HG03342 (cell line): ENCODE data around the gene MDH2.
"Not testable (repeated sequence)": the region's sequence is repeated elsewhere in the genome, so short reads cannot be mapped to it uniquely, and the experiment has no call there.

Experiments used
- ATAC-seq: cut with Tn5 transposase; IDR thresholded peaks from one replicate; pipeline ENCODE4 v1.9.1; 2021; ENCODE audit warnings: mild to moderate bottlenecking, moderate library complexity; ENCODE audit not compliant: unreplicated experiment

The MDH2 gene, protein sequence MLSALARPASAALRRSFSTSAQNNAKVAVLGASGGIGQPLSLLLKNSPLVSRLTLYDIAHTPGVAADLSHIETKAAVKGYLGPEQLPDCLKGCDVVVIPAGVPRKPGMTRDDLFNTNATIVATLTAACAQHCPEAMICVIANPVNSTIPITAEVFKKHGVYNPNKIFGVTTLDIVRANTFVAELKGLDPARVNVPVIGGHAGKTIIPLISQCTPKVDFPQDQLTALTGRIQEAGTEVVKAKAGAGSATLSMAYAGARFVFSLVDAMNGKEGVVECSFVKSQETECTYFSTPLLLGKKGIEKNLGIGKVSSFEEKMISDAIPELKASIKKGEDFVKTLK

GRCh38 chr7:76047811-76048667, at the start of gene MDH2, which contains the start of gene STYXL1:
Gene MDH2 (plus strand): TSS chr7:76048106. CDS start chr7:76048161, 55 bp downstream.
Gene STYXL1 (minus strand): TSS chr7:76048000. CDS start chr7:76030523, 17,477 bp downstream.
- ATAC-seq = peak; percentile 96

DNA sequence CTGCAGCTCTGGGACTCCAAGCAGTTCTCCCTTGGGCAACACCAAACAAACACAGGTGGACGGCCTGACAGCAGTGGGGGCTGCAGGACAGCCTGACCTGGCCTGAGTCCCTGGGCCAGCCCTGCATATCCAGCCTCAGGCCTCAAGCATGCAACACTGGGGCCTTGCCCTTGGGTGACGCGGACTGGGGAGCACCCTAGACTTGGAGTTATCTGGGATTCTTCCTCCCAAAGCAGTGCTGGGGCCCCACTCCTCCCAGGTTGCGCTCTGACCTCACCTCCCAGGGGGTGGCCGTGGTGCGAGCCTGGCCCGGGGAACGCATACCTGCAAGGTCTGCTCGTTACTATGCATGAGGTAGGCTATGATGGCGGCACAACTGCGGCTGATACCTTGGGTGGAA, 47.3 kb upstream of the MDH2 start:
- no peak for ATAC-seq

GRCh38 chr7:76002139-76002538, 45.8 kb upstream of the MDH2 start:
- ATAC-seq = no peak

- ATAC-seq = no peak
These were observed 45.1 kb upstream of the MDH2 start for GRCh38 chr7:76002822-76003221.

DNA sequence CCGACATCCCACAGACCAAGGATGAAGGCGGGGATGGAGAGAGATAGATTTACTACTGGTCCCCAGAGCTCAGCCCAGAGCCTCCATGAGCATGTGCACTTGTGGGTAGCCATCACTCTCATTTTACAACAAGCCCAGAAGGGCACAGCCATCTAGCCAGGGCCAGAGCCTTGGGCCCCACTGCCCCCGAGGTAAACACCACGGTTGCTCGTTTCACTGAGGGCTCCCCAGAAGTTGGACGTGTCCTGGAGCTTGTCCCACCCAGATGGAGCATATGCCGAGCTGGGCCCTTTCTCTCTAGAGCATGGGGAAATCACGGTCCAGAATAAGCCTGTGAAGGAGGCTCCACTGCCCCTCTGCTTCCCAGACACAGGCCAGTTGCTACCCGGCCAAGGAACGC, 44.6 kb upstream of the MDH2 start:
- ATAC-seq = no peak

DNA sequence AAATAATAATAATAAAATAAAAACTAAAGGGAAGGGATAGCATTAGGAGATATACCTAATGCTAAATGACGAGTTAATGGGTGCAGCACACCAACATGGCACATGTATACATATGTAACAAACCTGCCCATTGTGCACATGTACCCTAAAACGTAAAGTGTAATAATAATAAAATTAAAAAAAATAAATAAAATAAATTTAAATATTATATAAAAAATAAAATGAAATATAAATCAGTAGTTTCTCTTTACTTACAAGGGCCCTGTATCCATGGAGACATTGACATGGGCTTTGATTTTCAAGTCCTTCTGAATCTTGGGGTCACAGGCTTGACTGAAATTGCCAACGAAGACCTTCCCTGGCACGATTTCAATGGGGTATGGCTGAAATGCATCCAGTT, 42.9 kb upstream of the MDH2 start:
- not testable (repeated sequence) for ATAC-seq

GRCh38 chr7:76008156-76008687, 39.7 kb upstream of the MDH2 start:
- no peak for ATAC-seq

- ATAC-seq = no peak
These were observed 38.0 kb upstream of the MDH2 start for GRCh38 chr7:76009672-76010600.

- ATAC-seq = no peak
These were observed 36.5 kb upstream of the MDH2 start for GRCh38 chr7:76011442-76011861.

DNA sequence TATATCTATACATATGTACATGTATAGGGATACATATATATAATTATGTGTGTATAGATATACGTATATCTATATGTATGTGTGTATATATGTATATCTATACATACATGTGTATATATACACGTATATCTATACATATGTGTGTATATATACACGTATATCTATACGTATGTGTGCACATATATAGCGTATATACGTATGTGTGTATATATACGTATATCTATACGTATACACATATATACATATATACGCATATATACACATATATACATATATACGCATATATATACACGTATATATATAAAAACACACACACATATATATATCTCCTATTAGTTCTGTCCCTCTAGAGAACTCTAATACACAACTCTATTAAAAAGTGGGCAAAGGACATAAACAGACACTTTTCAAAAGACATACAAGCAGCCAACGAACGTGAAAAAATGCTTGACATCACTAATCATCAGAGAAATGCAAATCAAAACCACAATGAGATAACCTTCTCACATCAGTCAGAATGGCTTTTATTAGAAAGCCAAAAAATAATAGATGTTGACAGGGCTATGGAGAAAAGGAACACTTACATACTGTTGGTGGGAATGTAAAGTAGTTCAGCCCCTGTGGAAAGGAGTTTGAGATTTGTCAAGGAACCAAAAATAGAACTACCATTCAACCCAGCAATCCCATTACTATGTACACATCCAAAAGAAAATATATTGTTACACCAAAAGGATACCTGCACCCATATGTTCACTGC, 31.5 kb upstream of the MDH2 start:
- no peak for ATAC-seq

DNA sequence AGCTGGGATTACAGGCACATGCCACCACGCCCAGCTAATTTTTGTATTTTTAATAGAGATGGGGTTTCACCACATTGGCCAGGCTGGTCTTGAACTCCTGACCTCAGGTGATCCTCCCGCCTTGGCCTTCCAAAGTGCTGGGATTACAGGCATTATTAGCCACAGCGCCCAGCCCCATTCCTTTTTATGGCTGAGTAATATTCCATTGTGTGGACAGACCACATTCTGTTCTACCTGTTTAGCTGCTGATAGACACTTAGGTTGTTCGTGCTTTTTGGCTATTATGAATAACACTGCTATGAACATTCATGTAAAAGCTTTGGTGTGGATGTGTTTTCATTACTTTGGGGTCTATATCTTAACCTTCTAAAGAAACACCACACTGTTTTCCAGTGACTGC, 29.4 kb upstream of the MDH2 start:
- ATAC-seq = not testable (repeated sequence)

- ATAC-seq = no peak
These were observed 27.7 kb upstream of the MDH2 start for GRCh38 chr7:76020031-76020714.

DNA sequence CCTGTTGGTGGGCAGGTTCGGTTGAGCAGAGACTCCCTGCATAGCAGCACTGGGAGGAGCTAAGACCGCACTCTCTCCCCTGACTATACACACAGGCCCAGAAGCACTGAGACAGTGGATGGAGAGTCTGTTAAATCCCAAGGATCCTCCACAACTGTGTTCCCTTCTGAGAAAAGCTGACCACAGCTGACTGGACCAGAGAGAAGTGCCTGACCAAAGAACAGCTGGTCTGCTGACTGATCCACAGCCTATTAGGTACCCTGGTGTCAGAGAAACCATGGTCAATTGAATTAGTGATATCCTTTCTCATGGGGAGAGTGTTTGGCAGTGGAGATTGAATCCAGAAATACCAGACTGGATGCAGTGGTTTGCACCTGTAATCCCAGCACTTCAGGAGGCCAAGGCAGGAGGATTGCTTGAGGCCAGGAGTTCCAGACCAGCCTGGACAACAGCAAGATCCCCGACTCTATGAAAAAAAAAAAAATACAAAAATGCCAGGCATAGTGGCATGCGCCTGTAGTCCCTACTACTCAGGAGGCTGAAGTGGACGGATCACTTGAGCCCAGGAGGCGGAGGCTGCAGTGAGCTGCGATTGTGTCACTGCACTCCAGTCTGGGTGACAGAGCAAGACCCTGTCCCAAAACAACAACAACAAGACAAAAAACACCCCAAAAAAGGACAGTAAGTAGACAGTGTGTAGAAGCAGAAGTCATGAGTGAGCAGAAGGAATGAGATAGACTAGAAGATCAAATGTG, 25.7 kb upstream of the MDH2 start:
- ATAC-seq = no peak

DNA sequence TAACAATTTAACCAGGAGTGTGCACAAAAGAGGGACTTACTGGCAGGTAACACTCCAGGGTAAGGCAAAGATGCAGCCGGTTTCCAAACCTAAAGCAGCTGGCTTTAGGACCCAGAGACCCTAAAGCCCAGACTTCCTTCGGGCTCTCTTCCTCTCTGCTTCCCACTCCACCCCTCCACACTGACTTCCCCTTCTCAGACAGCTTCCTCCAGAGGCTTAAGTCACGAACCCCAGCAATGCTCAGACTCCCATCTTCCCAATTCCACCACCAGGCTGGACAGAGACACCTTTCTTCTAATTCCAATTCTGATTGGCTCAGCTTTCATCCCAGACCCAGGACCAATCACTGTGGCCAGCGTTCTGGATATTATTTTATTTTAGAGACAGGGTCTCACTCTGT, 24.9 kb upstream of the MDH2 start:
- no peak for ATAC-seq

GRCh38 chr7:76029682-76030081, 18.2 kb upstream of the MDH2 start:
- ATAC-seq = not testable (repeated sequence)

DNA sequence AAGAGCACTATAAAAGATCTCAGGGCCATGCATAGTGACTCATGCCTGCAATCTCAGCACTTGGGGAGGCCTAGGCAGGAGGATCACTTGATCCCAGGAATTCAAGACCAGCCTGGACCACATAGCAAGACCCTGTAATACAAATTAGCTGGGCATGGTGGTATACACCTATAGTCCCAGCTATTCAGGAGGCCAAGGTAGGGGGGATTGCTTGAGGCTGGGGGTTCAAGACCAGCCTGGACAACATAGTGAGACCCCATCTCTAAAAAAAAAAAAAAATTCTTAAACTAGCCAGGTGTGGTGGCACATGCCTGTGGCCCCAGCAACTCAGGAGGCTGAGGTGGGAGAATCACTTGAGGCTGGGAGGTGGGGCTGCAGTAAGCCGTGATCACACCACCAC, 15.9 kb upstream of the MDH2 start:
- no peak for ATAC-seq

DNA sequence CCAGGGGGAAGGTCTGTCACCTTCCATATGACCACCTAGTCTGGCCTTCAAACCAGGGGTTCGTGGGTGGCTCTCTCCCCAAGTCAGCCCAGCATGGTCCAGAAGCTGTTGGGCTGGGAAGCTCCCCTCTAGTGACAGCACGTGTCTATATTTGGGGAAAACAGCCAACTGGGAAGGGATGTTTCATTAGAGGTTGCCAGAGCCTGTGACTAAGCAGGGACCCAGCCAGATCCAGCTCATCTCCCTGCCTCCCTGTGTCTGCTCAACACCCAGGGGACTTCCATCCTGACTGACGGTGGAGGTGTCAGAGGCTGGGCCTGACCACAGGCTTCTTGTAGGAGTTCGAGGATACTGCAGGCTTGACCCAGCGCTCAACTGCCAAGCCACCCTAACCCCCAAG, 10.6 kb upstream of the MDH2 start:
- no peak for ATAC-seq

- ATAC-seq = no peak
These were observed 7.8 kb upstream of the MDH2 start for GRCh38 chr7:76040126-76040525.
